HepG2 (cell line): ENCODE measurements around the gene CDC26. TPM values are rescaled to one million over a fixed set of nuclear protein-coding genes. Genes with fewer than 3 reads are reported as not detected.
A peak's percentile ranks its signal among the peaks of the same experiment; 100 is the strongest.

Source experiments
- FOXO4 ChIP-seq: sonication (generic); formaldehyde crosslinking; conservative IDR thresholded peaks from 2 replicates; pipeline ENCODE4 v1.8.1; 2023; ENCODE audit warnings: missing genetic modification reagents
- HDAC2 ChIP-seq: sonication (generic); formaldehyde crosslinking; IDR thresholded peaks from 2 replicates; pipeline ENCODE4 v1.4.0; 2020; ENCODE audit warnings: missing genetic modification reagents
- HMG20B ChIP-seq: conservative IDR thresholded peaks from 2 replicates; pipeline ENCODE4 v1.6.1; 2016; ENCODE audit warnings: missing genetic modification reagents, missing compliant biosample characterization
- NR3C1 ChIP-seq: sonication (generic); formaldehyde crosslinking; IDR thresholded peaks from 2 replicates; pipeline ENCODE4 v1.4.0; 2020; ENCODE audit warnings: missing genetic modification reagents
- PCBP1 ChIP-seq: fragments of 200-400 bp; formaldehyde crosslinking; IDR thresholded peaks from 2 replicates; pipeline ENCODE4 v1.6.1; 2017; ENCODE audit warnings: mild to moderate bottlenecking, low read depth, low read length, borderline replicate concordance
- SRF ChIP-seq: IDR thresholded peaks from 2 replicates; pipeline ENCODE4 v1.6.1; 2011; ENCODE audit warnings: mild to moderate bottlenecking, low read depth, low read length, moderate library complexity
- ZFP82 ChIP-seq: sonication (generic); formaldehyde crosslinking; IDR thresholded peaks from 2 replicates; pipeline ENCODE4 v1.5.1; 2020; ENCODE audit warnings: mild to moderate bottlenecking, missing genetic modification reagents, borderline replicate concordance
- ZGPAT ChIP-seq: IDR thresholded peaks from 2 replicates; pipeline ENCODE4 v1.6.1; 2016; ENCODE audit warnings: mild to moderate bottlenecking
- ZNF264 ChIP-seq: sonication (generic); formaldehyde crosslinking; IDR thresholded peaks from 2 replicates; pipeline ENCODE4 v1.4.0; 2020; ENCODE audit warnings: missing genetic modification reagents
- ZNF331 ChIP-seq: sonication (generic); formaldehyde crosslinking; IDR thresholded peaks from 2 replicates; pipeline ENCODE4 v1.4.0; 2020; ENCODE audit warnings: missing genetic modification reagents
- ZNF598 ChIP-seq: sonication (generic); formaldehyde crosslinking; IDR thresholded peaks from 2 replicates; pipeline ENCODE4 v1.5.1; 2020; ENCODE audit warnings: mild to moderate bottlenecking, missing genetic modification reagents, borderline replicate concordance
- ZNF614 ChIP-seq: IDR thresholded peaks from 2 replicates; pipeline ENCODE4 v1.6.1; 2018; ENCODE audit warnings: missing biosample characterization, missing genetic modification reagents, inconsistent platforms, borderline replicate concordance
- ZNF639 ChIP-seq: conservative IDR thresholded peaks from 2 replicates; pipeline ENCODE4 v1.6.1; 2018; ENCODE audit warnings: missing genetic modification reagents
- ZNF713 ChIP-seq: sonication (generic); formaldehyde crosslinking; IDR thresholded peaks from 2 replicates; pipeline ENCODE4 v1.4.0; 2020; ENCODE audit warnings: mild to moderate bottlenecking, missing genetic modification reagents
- ZNF749 ChIP-seq: sonication (generic); formaldehyde crosslinking; IDR thresholded peaks from 2 replicates; pipeline ENCODE4 v1.8.0; 2022; ENCODE audit warnings: mild to moderate bottlenecking, missing genetic modification reagents, moderate library complexity, borderline replicate concordance
- ZNF75D ChIP-seq: sonication (generic); formaldehyde crosslinking; IDR thresholded peaks from 2 replicates; pipeline ENCODE4 v1.8.1; 2023; ENCODE audit warnings: missing genetic modification reagents, mild to moderate bottlenecking, borderline replicate concordance
- polyA plus RNA-seq, 8 experiments: library from polyadenylated mRNA; depleted of rRNA in 3 of 8; stranded (reverse) in 7 of 8; unstranded in 1 of 8; fragments of >200 nt; fragmentation: Illumina TruSeq in 4 of 8; extraction: Trizol in 4 of 8; gene quantifications; 2 replicates each; pipeline versions ENCODE4 v1.2.1 to v1.2.3, GENCODE V29; 2011 to 2016; ENCODE audit warnings: low read depth in 4 of 8, missing spikeins in 1 of 8, mixed read lengths in 1 of 8; ENCODE audit not compliant: insufficient read depth in 1 of 8
- total RNA-seq, 5 experiments: library from RNA; depleted of rRNA; stranded (reverse); fragments of >200 nt; fragmentation: Illumina TruSeq; extraction: Trizol; gene quantifications; 2 replicates each; pipeline ENCODE4 v1.2.3, GENCODE V29; 2016; ENCODE audit warnings: low read depth in 1 of 5
- TF ChIP-seq, protein P1 (sequence below): sonication (generic); formaldehyde crosslinking; IDR thresholded peaks from 2 replicates; pipeline ENCODE4 v1.4.0; 2020; ENCODE audit warnings: mild to moderate bottlenecking, missing genetic modification reagents, borderline replicate concordance
- TF ChIP-seq, protein P2 (sequence below): sonication (generic); formaldehyde crosslinking; IDR thresholded peaks from 2 replicates; pipeline ENCODE4 v1.4.0; 2020; ENCODE audit warnings: missing genetic modification reagents, borderline replicate concordance

Gene CDC26
- total and polyA plus RNA-seq, 2 of the 13 experiments (the other 11 are each of a cell fraction or from before 2014, with no cell fraction given) = 26.6 to 57.9 TPM

- TF ChIP-seq, protein P1, sequence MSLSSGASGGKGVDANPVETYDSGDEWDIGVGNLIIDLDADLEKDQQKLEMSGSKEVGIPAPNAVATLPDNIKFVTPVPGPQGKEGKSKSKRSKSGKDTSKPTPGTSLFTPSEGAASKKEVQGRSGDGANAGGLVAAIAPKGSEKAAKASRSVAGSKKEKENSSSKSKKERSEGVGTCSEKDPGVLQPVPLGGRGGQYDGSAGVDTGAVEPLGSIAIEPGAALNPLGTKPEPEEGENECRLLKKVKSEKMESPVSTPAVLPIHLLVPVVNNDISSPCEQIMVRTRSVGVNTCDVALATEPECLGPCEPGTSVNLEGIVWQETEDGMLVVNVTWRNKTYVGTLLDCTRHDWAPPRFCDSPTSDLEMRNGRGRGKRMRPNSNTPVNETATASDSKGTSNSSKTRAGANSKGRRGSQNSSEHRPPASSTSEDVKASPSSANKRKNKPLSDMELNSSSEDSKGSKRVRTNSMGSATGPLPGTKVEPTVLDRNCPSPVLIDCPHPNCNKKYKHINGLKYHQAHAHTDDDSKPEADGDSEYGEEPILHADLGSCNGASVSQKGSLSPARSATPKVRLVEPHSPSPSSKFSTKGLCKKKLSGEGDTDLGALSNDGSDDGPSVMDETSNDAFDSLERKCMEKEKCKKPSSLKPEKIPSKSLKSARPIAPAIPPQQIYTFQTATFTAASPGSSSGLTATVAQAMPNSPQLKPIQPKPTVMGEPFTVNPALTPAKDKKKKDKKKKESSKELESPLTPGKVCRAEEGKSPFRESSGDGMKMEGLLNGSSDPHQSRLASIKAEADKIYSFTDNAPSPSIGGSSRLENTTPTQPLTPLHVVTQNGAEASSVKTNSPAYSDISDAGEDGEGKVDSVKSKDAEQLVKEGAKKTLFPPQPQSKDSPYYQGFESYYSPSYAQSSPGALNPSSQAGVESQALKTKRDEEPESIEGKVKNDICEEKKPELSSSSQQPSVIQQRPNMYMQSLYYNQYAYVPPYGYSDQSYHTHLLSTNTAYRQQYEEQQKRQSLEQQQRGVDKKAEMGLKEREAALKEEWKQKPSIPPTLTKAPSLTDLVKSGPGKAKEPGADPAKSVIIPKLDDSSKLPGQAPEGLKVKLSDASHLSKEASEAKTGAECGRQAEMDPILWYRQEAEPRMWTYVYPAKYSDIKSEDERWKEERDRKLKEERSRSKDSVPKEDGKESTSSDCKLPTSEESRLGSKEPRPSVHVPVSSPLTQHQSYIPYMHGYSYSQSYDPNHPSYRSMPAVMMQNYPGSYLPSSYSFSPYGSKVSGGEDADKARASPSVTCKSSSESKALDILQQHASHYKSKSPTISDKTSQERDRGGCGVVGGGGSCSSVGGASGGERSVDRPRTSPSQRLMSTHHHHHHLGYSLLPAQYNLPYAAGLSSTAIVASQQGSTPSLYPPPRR (CRISPR knock-in tag) = no peak
- TF ChIP-seq ZNF598 = no peak
- TF ChIP-seq ZNF75D (CRISPR knock-in tag) = no peak
- no peak for TF ChIP-seq ZNF713 (CRISPR knock-in tag)
- TF ChIP-seq, protein P2, sequence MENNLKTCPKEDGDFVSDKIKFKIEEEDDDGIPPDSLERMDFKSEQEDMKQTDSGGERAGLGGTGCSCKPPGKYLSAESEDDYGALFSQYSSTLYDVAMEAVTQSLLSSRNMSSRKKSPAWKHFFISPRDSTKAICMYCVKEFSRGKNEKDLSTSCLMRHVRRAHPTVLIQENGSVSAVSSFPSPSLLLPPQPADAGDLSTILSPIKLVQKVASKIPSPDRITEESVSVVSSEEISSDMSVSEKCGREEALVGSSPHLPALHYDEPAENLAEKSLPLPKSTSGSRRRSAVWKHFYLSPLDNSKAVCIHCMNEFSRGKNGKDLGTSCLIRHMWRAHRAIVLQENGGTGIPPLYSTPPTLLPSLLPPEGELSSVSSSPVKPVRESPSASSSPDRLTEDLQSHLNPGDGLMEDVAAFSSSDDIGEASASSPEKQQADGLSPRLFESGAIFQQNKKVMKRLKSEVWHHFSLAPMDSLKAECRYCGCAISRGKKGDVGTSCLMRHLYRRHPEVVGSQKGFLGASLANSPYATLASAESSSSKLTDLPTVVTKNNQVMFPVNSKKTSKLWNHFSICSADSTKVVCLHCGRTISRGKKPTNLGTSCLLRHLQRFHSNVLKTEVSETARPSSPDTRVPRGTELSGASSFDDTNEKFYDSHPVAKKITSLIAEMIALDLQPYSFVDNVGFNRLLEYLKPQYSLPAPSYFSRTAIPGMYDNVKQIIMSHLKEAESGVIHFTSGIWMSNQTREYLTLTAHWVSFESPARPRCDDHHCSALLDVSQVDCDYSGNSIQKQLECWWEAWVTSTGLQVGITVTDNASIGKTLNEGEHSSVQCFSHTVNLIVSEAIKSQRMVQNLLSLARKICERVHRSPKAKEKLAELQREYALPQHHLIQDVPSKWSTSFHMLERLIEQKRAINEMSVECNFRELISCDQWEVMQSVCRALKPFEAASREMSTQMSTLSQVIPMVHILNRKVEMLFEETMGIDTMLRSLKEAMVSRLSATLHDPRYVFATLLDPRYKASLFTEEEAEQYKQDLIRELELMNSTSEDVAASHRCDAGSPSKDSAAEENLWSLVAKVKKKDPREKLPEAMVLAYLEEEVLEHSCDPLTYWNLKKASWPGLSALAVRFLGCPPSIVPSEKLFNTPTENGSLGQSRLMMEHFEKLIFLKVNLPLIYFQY = peak; percentile 44; the same call in 1 of the 2 replicates
- TF ChIP-seq ZNF749 (CRISPR knock-in tag) = no peak
- TF ChIP-seq ZFP82 (CRISPR knock-in tag) = no peak
- TF ChIP-seq ZNF639 (CRISPR knock-in tag) = no peak
- no peak for TF ChIP-seq HMG20B (CRISPR knock-in tag)
- no peak for TF ChIP-seq ZNF331
- 0 out of 2 replicates have a peak, but pooled peaks have one; percentile 41 for TF ChIP-seq ZGPAT (CRISPR knock-in tag)
- TF ChIP-seq FOXO4 (CRISPR knock-in tag) = no peak
- no peak for TF ChIP-seq PCBP1
- no peak for TF ChIP-seq SRF
- TF ChIP-seq ZNF264 = 0 out of 2 replicates have a peak, but pooled peaks have one; percentile 20
- no peak for TF ChIP-seq ZNF614 (CRISPR knock-in tag)
- no peak for TF ChIP-seq NR3C1
- peak; percentile 47 for TF ChIP-seq HDAC2 (CRISPR knock-in tag)
Measured at GRCh38 chr9:113222482-113222841, 52.9 kb downstream of the CDC26 start (continued).
